Liver (tissue), 9 donors: ENCODE data around the gene MEI4. TPM values are rescaled to one million over a fixed set of nuclear protein-coding genes. Genes with fewer than 3 reads are reported as not detected.

Source experiments
- DNase-seq: peaks from one replicate; pipeline ENCODE4 v3.0.0-alpha.2; 2017; ENCODE audit warnings: low spot score
- H3K27ac ChIP-seq, 2 donors: one replicate each; pipeline ENCODE4 v1.7.0; 2013; ENCODE audit warnings: inconsistent platforms in 2 of 2, low read length in 2 of 2, control low read depth in 1 of 2, low read depth in 1 of 2, mild to moderate bottlenecking in 1 of 2
- H3K27me3 ChIP-seq, 4 donors: one replicate each; pipeline versions ENCODE4 v1.6.1 to v1.7.0; 2013; ENCODE audit warnings: low read length in 3 of 4, inconsistent platforms in 1 of 4, mild to moderate bottlenecking in 1 of 4, moderate library complexity in 1 of 4; ENCODE audit not compliant: control insufficient read depth in 4 of 4, insufficient read depth in 4 of 4
- H3K36me3 ChIP-seq, 4 donors: one replicate each; pipeline versions ENCODE4 v1.6.1 to v1.7.0; 2013; ENCODE audit warnings: low read length in 3 of 4, mild to moderate bottlenecking in 3 of 4, low read depth in 1 of 4, moderate library complexity in 1 of 4; ENCODE audit not compliant: control insufficient read depth in 4 of 4, insufficient read depth in 3 of 4
- H3K4me1 ChIP-seq, 4 donors: one replicate each; pipeline versions ENCODE4 v1.6.1 to v1.7.0; 2013; ENCODE audit warnings: low read length in 3 of 4, mild to moderate bottlenecking in 3 of 4, moderate library complexity in 1 of 4; ENCODE audit not compliant: control insufficient read depth in 4 of 4, insufficient read depth in 4 of 4
- H3K4me3 ChIP-seq, 3 donors: one replicate each; pipeline versions ENCODE4 v1.6.1 to v1.7.0; 2013; ENCODE audit warnings: low read length in 3 of 3, control low read depth in 1 of 3, low read depth in 1 of 3, mild to moderate bottlenecking in 1 of 3
- H3K9ac ChIP-seq, 2 donors: one replicate each; pipeline ENCODE4 v1.7.0; 2013; ENCODE audit warnings: low read length in 2 of 2, mild to moderate bottlenecking in 2 of 2, moderate library complexity in 2 of 2, control low read depth in 1 of 2, low read depth in 1 of 2
- H3K9me3 ChIP-seq, 4 donors: one replicate each; pipeline versions ENCODE4 v1.6.1 to v1.7.0; 2013; ENCODE audit warnings: low read length in 3 of 4; ENCODE audit not compliant: control insufficient read depth in 4 of 4
- CTCF ChIP-seq: fragments of 150-350 bp; IDR thresholded peaks from 2 replicates; pipeline ENCODE4 v1.5.1; 2017; ENCODE audit warnings: improper control_type of control experiment, low read depth, low read length; ENCODE audit not compliant: missing input control
- EGR1 ChIP-seq, 2 donors: IDR thresholded peaks; 2 replicates each; pipeline ENCODE4 v1.6.1; 2016 to 2018; ENCODE audit warnings: antibody characterized with exemption in 2 of 2, low read depth in 2 of 2
- FOXA2 ChIP-seq: IDR thresholded peaks from 2 replicates; pipeline ENCODE4 v1.6.1; 2016; ENCODE audit warnings: antibody characterized with exemption
- GABPA ChIP-seq, 2 donors: IDR thresholded peaks in 1 of 2; conservative IDR thresholded peaks in 1 of 2; 2 replicates each; pipeline ENCODE4 v1.6.1; 2016; ENCODE audit warnings: antibody characterized with exemption in 2 of 2, mild to moderate bottlenecking in 1 of 2, moderate library complexity in 1 of 2
- HNF4G ChIP-seq: IDR thresholded peaks from 2 replicates; pipeline ENCODE4 v1.6.1; 2016; ENCODE audit warnings: antibody characterized with exemption
- JUND ChIP-seq, 2 donors: IDR thresholded peaks; 2 replicates each; pipeline ENCODE4 v1.6.1; 2016; ENCODE audit warnings: antibody characterized with exemption in 2 of 2
- MAX ChIP-seq: IDR thresholded peaks from 2 replicates; pipeline ENCODE4 v1.6.1; 2016; ENCODE audit warnings: antibody characterized with exemption
- RAD21 ChIP-seq, 2 donors: IDR thresholded peaks; 2 replicates each; pipeline ENCODE4 v1.6.1; 2016; ENCODE audit warnings: antibody characterized with exemption in 2 of 2, mild to moderate bottlenecking in 2 of 2
- REST ChIP-seq: IDR thresholded peaks from 2 replicates; pipeline ENCODE4 v1.6.1; 2016; ENCODE audit warnings: antibody characterized with exemption, mild to moderate bottlenecking
- SP1 ChIP-seq: IDR thresholded peaks from 2 replicates; pipeline ENCODE4 v1.6.1; 2018; ENCODE audit warnings: antibody characterized with exemption, mild to moderate bottlenecking
- WGBS: extraction: QIAGEN DNeasy Blood & Tissue Kit; methylation state at CpG from one replicate; pipeline ENCODE4 v1.1.7; 2013; 5-methylcytosine and 5-hydroxymethylcytosine counted together
- polyA plus RNA-seq, 2 donors: library from polyadenylated mRNA; stranded (reverse) in 1 of 2; unstranded in 1 of 2; fragments of 200-250 nt in 1 of 2; fragments of >200 nt in 1 of 2; fragmentation: Nextera tagmentation in 1 of 2; extraction: Ambion mirVana in 1 of 2; gene quantifications; one replicate each; pipeline versions ENCODE4 v1.2.1 to v1.2.3, GENCODE V29; 2013 to 2015
- total RNA-seq, 2 donors: library from RNA; depleted of rRNA; stranded (reverse); fragments of >200 nt; gene quantifications; one replicate each; pipeline ENCODE4 v1.2.3, GENCODE V29; 2014
- TF ChIP-seq, protein P1 (sequence below): IDR thresholded peaks from 2 replicates; pipeline ENCODE4 v1.6.1; 2016; ENCODE audit warnings: antibody characterized with exemption
- donor health status: healthy.
- donor health status: healthy.
- donor health status: healthy.
- donor health status: healthy.
- donor health status: healthy.

MEI4 gene
- total and polyA plus RNA-seq, 4 donors = 0.36 to 0.84 (median 0.42) TPM

DNA sequence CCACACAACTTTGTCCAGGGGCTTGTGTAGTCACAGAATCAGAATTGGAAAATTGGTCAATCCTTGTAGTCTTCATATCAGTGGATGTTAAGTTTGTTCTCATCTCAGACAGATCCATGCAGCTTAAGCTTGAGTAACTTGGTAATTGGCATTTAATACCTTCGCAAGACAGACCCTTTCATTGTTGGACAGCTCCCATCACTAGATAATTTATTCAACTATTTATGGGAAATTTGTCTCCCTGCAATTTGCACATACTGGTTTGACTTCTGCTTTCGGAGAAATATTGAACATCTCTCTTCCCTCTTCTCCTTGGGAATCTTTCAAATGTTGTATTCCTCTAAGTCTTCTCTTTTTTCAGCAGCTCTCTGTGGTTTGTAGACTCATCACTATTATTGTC is 17.1 kb downstream of the MEI4 start:
- no peaks in the 10 kb centered on the region for H3K36me3 ChIP-seq

DNA sequence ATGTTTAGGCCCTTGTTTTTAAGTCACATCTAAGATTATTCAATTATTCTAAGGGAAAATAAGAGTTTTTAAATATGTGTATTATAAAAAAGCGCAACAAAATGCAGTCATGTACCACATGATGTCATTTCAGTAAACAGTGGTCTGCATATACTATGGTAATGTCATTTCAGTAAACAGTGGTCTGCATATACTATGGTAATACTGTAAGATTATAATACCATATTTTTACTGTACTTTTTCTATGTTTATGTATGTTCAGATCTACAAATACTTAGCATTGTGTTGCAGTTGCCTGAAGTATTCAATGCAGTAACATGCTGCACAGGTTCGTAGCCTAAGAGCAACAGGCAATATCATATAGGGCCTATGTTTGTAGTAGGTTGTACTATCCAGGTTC is 21.4 kb downstream of the MEI4 start:
- Histone ChIP-seq H3K9ac (no peak overlapping the region), H3K27me3 (no peaks in the 10 kb centered on the region), H3K9me3 (no peaks in the 10 kb centered on the region), H3K4me3 (no peak overlapping the region), H3K36me3 (no peaks in the 10 kb centered on the region), H3K4me1 (peaks cover 0 to 1% (median 0%) of the 10 kb centered on the region in 4 donors), H3K27ac (no peak overlapping the region)
- no peak for DNase-seq
- no peak for TF ChIP-seq GABPA (IDR thresholded peaks at IDR 0.05 in 1 of 2, conservative IDR thresholded peaks at IDR 0.05 in 1 of 2)
- no peak for TF ChIP-seq EGR1 (IDR thresholded peaks at IDR 0.05; ENCODE audit: low read depth in 2 of 2)
- TF ChIP-seq CTCF = no peak
- TF ChIP-seq, protein P1, sequence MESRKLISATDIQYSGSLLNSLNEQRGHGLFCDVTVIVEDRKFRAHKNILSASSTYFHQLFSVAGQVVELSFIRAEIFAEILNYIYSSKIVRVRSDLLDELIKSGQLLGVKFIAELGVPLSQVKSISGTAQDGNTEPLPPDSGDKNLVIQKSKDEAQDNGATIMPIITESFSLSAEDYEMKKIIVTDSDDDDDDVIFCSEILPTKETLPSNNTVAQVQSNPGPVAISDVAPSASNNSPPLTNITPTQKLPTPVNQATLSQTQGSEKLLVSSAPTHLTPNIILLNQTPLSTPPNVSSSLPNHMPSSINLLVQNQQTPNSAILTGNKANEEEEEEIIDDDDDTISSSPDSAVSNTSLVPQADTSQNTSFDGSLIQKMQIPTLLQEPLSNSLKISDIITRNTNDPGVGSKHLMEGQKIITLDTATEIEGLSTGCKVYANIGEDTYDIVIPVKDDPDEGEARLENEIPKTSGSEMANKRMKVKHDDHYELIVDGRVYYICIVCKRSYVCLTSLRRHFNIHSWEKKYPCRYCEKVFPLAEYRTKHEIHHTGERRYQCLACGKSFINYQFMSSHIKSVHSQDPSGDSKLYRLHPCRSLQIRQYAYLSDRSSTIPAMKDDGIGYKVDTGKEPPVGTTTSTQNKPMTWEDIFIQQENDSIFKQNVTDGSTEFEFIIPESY = no peak
- no peak for TF ChIP-seq RAD21 (IDR thresholded peaks at IDR 0.05)
- TF ChIP-seq REST = no peak
- no peak for TF ChIP-seq FOXA2
- no peak for TF ChIP-seq JUND (IDR thresholded peaks at IDR 0.05)
- no peak for TF ChIP-seq MAX
- WGBS = 92% methylated on average over 2 of the region's 2 CpGs

More for the DNA sequence above, 17.1 kb downstream of the MEI4 start:
- WGBS = 92% methylated on average over 2 of the region's 2 CpGs
- Histone ChIP-seq H3K27me3 (no peaks in the 10 kb centered on the region), H3K9ac (no peak overlapping the region), H3K4me3 (no peak overlapping the region), H3K9me3 (no peaks in the 10 kb centered on the region), H3K27ac (no peak overlapping the region), H3K4me1 (peaks cover 0 to 1% (median 0%) of the 10 kb centered on the region in 4 donors)
- TF ChIP-seq HNF4G (no peak), EGR1 (IDR thresholded peaks at IDR 0.05; ENCODE audit: low read depth in 2 of 2) (no peak), SP1 (no peak), CTCF (no peak), MAX (no peak), FOXA2 (no peak), GABPA (IDR thresholded peaks at IDR 0.05 in 1 of 2, conservative IDR thresholded peaks at IDR 0.05 in 1 of 2) (no peak), RAD21 (IDR thresholded peaks at IDR 0.05) (no peak)
- TF ChIP-seq, protein P1 = no peak
- no peak for DNase-seq
